HEK293 (cell line): ENCODE data around the gene LYPD3.
A peak's percentile ranks its signal among the peaks of the same experiment; 100 is the strongest.

Experiments used
- GFI1B ChIP-seq: fragments of 450-650 bp; formaldehyde crosslinking; IDR thresholded peaks from 2 replicates; pipeline ENCODE4 v1.5.1; 2016; ENCODE audit warnings: missing biosample characterization, missing genetic modification characterization
- GLIS2 ChIP-seq: fragments of 450-650 bp; formaldehyde crosslinking; IDR thresholded peaks from 2 replicates; pipeline ENCODE4 v1.5.1; 2016; ENCODE audit warnings: missing biosample characterization, missing genetic modification characterization
- KLF1 ChIP-seq: fragments of 450-650 bp; formaldehyde crosslinking; IDR thresholded peaks from 2 replicates; pipeline ENCODE4 v1.5.1; 2016; ENCODE audit warnings: missing biosample characterization, missing genetic modification characterization
- KLF16 ChIP-seq: fragments of 450-650 bp; formaldehyde crosslinking; IDR thresholded peaks from 2 replicates; pipeline ENCODE4 v1.5.1; 2017; ENCODE audit warnings: missing biosample characterization, missing genetic modification characterization
- RBAK ChIP-seq: fragments of 450-650 bp; formaldehyde crosslinking; IDR thresholded peaks from 2 replicates; pipeline ENCODE4 v1.5.1; 2016; ENCODE audit warnings: missing biosample characterization, missing genetic modification characterization
- SALL2 ChIP-seq: fragments of 450-650 bp; formaldehyde crosslinking; IDR thresholded peaks from 2 replicates; pipeline ENCODE4 v1.5.0; 2017; ENCODE audit warnings: missing biosample characterization, mild to moderate bottlenecking, missing genetic modification characterization, borderline replicate concordance
- SCRT1 ChIP-seq: fragments of 450-650 bp; formaldehyde crosslinking; IDR thresholded peaks from 2 replicates; pipeline ENCODE4 v1.5.1; 2016; ENCODE audit warnings: missing biosample characterization, missing genetic modification characterization, borderline replicate concordance
- ZBTB21 ChIP-seq: fragments of 450-650 bp; formaldehyde crosslinking; IDR thresholded peaks from 2 replicates; pipeline ENCODE4 v1.5.1; 2017; ENCODE audit warnings: missing biosample characterization, missing genetic modification characterization
- ZBTB7A ChIP-seq: fragments of 450-650 bp; formaldehyde crosslinking; IDR thresholded peaks from 2 replicates; pipeline ENCODE4 v1.5.1; 2016; ENCODE audit warnings: low read depth, missing biosample characterization, missing genetic modification characterization
- ZFHX2 ChIP-seq: fragments of 450-650 bp; formaldehyde crosslinking; conservative IDR thresholded peaks from 2 replicates; pipeline ENCODE4 v1.5.1; 2016; ENCODE audit warnings: missing biosample characterization, missing genetic modification characterization
- ZNF121 ChIP-seq: fragments of 450-650 bp; formaldehyde crosslinking; IDR thresholded peaks from 2 replicates; pipeline ENCODE4 v1.5.1; 2016; ENCODE audit warnings: missing biosample characterization, missing genetic modification characterization
- ZNF140 ChIP-seq: fragments of 450-650 bp; formaldehyde crosslinking; IDR thresholded peaks from 2 replicates; pipeline ENCODE4 v1.5.1; 2016; ENCODE audit warnings: missing biosample characterization, missing genetic modification characterization
- ZNF16 ChIP-seq: fragments of 450-650 bp; formaldehyde crosslinking; IDR thresholded peaks from 2 replicates; pipeline ENCODE4 v1.5.1; 2016; ENCODE audit warnings: low read depth, missing biosample characterization, missing genetic modification characterization
- ZNF169 ChIP-seq: fragments of 450-650 bp; formaldehyde crosslinking; IDR thresholded peaks from 2 replicates; pipeline ENCODE4 v1.5.1; 2016; ENCODE audit warnings: missing biosample characterization, missing genetic modification characterization
- ZNF174 ChIP-seq: fragments of 450-650 bp; formaldehyde crosslinking; IDR thresholded peaks from 2 replicates; pipeline ENCODE4 v1.5.0; 2017; ENCODE audit warnings: missing biosample characterization, mild to moderate bottlenecking, missing genetic modification characterization
- ZNF184 ChIP-seq: fragments of 450-650 bp; IDR thresholded peaks from 2 replicates; pipeline ENCODE4 v1.5.1; 2018; ENCODE audit warnings: missing biosample characterization, mild to moderate bottlenecking, missing genetic modification characterization
- ZNF214 ChIP-seq: fragments of 450-650 bp; formaldehyde crosslinking; IDR thresholded peaks from 2 replicates; pipeline ENCODE4 v1.5.1; 2017; ENCODE audit warnings: missing biosample characterization, mild to moderate bottlenecking, missing genetic modification characterization, borderline replicate concordance
- ZNF280D ChIP-seq: fragments of 450-650 bp; formaldehyde crosslinking; IDR thresholded peaks from 2 replicates; pipeline ENCODE4 v1.5.1; 2016; ENCODE audit warnings: missing biosample characterization, missing genetic modification characterization
- ZNF324 ChIP-seq: fragments of 450-650 bp; formaldehyde crosslinking; IDR thresholded peaks from 2 replicates; pipeline ENCODE4 v1.5.1; 2016; ENCODE audit warnings: missing biosample characterization, missing genetic modification characterization
- ZNF37A ChIP-seq: fragments of 450-650 bp; IDR thresholded peaks from 2 replicates; pipeline ENCODE4 v1.5.1; 2018; ENCODE audit warnings: missing biosample characterization, missing genetic modification characterization
- ZNF433 ChIP-seq: fragments of 450-650 bp; formaldehyde crosslinking; IDR thresholded peaks from 2 replicates; pipeline ENCODE4 v1.5.1; 2016; ENCODE audit warnings: missing biosample characterization, missing genetic modification characterization, low read depth
- ZNF473 ChIP-seq: fragments of 450-650 bp; formaldehyde crosslinking; IDR thresholded peaks from 2 replicates; pipeline ENCODE4 v1.5.1; 2017; ENCODE audit warnings: missing biosample characterization, missing genetic modification characterization
- ZNF510 ChIP-seq: fragments of 450-650 bp; formaldehyde crosslinking; IDR thresholded peaks from 2 replicates; pipeline ENCODE4 v1.5.1; 2018; ENCODE audit warnings: mild to moderate bottlenecking, missing genetic modification characterization, missing biosample characterization; ENCODE audit not compliant: insufficient replicate concordance
- ZNF555 ChIP-seq: fragments of 450-650 bp; formaldehyde crosslinking; conservative IDR thresholded peaks from 2 replicates; pipeline ENCODE4 v1.5.1; 2017; ENCODE audit warnings: missing biosample characterization, mild to moderate bottlenecking, missing genetic modification characterization, inconsistent platforms
- ZNF623 ChIP-seq: fragments of 450-650 bp; formaldehyde crosslinking; IDR thresholded peaks from 2 replicates; pipeline ENCODE4 v1.5.1; 2016; ENCODE audit warnings: missing biosample characterization, missing genetic modification characterization
- ZNF624 ChIP-seq: fragments of 450-650 bp; formaldehyde crosslinking; IDR thresholded peaks from 2 replicates; pipeline ENCODE4 v1.5.1; 2017; ENCODE audit warnings: missing biosample characterization, missing genetic modification characterization
- ZNF692 ChIP-seq: fragments of 450-650 bp; formaldehyde crosslinking; IDR thresholded peaks from 2 replicates; pipeline ENCODE4 v1.5.1; 2016; ENCODE audit warnings: missing biosample characterization, missing genetic modification characterization
- ZXDB ChIP-seq: fragments of 450-650 bp; formaldehyde crosslinking; IDR thresholded peaks from 2 replicates; pipeline ENCODE4 v1.5.1; 2016; ENCODE audit warnings: missing biosample characterization, missing genetic modification characterization
- TF ChIP-seq, protein P1 (sequence below): fragments of 450-650 bp; formaldehyde crosslinking; IDR thresholded peaks from 2 replicates; pipeline ENCODE4 v1.5.1; 2016; ENCODE audit warnings: missing biosample characterization, missing genetic modification characterization
- TF ChIP-seq, protein P2 (sequence below): fragments of 450-650 bp; formaldehyde crosslinking; IDR thresholded peaks from 2 replicates; pipeline ENCODE4 v1.5.1; 2017; ENCODE audit warnings: missing biosample characterization, missing genetic modification characterization

The LYPD3 gene

DNA sequence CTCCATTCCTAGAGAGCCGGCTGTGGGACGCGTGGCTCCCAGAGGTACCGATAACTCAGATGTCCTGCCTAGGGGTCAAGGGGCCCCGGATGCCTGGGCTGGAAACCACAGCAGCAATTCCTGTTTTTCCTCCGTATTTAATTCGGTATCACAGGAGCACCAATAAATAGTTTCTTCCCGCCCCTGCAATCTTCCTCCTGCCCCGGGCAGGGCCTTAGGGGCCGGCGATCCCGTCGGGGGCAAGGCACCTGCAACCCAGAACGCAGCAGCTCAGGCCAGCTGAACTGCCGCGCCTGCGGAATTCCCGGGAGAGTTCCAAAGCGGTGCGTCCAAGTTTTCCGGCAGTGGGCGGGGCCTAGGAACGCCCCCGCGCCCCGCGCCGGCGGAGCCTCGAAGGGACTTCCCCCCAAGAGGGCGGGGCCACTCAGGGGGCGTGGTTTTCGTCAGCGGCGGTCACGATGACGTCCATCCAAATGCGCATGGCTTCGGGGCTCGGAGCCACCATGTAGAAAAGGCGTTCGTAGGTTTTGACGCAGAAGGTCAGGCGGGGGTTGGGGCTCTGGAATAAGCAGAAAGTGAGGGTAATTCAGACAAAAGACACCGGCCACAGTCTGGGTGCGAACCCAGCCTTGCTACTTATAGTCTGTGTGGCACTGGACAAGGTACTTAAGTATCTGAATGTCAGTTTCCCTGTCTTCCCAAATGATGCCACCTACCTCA, 9.7 kb upstream of the LYPD3 start (continued):
- TF ChIP-seq ZNF214 (no peak), ZNF623 (tag by site-specific recombination) (no peak), ZNF433 (tag by site-specific recombination) (no peak), ZNF624 (tag by site-specific recombination) (no peak), SCRT1 (tag by site-specific recombination) (no peak), GFI1B (tag by site-specific recombination) (no peak), KLF1 (tag by site-specific recombination) (peak; percentile 84), GLIS2 (0 out of 2 replicates have a peak, but pooled peaks have one; percentile 38), ZXDB (tag by site-specific recombination) (peak; percentile 84), RBAK (tag by site-specific recombination) (no peak), ZNF280D (no peak), ZNF37A (tag by site-specific recombination) (no peak), KLF16 (tag by site-specific recombination) (peak; percentile 97), ZNF510 (no peak), ZNF324 (tag by site-specific recombination) (0 out of 2 replicates have a peak, but pooled peaks have one; percentile 41), ZNF121 (tag by site-specific recombination) (no peak), ZNF692 (tag by site-specific recombination) (peak; percentile 58), ZNF16 (tag by site-specific recombination) (no peak), ZNF184 (tag by site-specific recombination) (no peak; the same call in 1 of the 2 replicates), ZBTB7A (no peak; the same call in 1 of the 2 replicates), ZBTB21 (tag by site-specific recombination) (peak; percentile 98), ZNF174 (tag by site-specific recombination) (no peak), SALL2 (tag by site-specific recombination) (no peak), ZNF169 (tag by site-specific recombination) (no peak), ZFHX2 (peak; percentile 95), ZNF473 (tag by site-specific recombination) (no peak), ZNF555 (no peak), ZNF140 (tag by site-specific recombination) (no peak)
- TF ChIP-seq, protein P1, sequence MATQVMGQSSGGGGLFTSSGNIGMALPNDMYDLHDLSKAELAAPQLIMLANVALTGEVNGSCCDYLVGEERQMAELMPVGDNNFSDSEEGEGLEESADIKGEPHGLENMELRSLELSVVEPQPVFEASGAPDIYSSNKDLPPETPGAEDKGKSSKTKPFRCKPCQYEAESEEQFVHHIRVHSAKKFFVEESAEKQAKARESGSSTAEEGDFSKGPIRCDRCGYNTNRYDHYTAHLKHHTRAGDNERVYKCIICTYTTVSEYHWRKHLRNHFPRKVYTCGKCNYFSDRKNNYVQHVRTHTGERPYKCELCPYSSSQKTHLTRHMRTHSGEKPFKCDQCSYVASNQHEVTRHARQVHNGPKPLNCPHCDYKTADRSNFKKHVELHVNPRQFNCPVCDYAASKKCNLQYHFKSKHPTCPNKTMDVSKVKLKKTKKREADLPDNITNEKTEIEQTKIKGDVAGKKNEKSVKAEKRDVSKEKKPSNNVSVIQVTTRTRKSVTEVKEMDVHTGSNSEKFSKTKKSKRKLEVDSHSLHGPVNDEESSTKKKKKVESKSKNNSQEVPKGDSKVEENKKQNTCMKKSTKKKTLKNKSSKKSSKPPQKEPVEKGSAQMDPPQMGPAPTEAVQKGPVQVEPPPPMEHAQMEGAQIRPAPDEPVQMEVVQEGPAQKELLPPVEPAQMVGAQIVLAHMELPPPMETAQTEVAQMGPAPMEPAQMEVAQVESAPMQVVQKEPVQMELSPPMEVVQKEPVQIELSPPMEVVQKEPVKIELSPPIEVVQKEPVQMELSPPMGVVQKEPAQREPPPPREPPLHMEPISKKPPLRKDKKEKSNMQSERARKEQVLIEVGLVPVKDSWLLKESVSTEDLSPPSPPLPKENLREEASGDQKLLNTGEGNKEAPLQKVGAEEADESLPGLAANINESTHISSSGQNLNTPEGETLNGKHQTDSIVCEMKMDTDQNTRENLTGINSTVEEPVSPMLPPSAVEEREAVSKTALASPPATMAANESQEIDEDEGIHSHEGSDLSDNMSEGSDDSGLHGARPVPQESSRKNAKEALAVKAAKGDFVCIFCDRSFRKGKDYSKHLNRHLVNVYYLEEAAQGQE (tag by site-specific recombination) = no peak
- TF ChIP-seq, protein P2, sequence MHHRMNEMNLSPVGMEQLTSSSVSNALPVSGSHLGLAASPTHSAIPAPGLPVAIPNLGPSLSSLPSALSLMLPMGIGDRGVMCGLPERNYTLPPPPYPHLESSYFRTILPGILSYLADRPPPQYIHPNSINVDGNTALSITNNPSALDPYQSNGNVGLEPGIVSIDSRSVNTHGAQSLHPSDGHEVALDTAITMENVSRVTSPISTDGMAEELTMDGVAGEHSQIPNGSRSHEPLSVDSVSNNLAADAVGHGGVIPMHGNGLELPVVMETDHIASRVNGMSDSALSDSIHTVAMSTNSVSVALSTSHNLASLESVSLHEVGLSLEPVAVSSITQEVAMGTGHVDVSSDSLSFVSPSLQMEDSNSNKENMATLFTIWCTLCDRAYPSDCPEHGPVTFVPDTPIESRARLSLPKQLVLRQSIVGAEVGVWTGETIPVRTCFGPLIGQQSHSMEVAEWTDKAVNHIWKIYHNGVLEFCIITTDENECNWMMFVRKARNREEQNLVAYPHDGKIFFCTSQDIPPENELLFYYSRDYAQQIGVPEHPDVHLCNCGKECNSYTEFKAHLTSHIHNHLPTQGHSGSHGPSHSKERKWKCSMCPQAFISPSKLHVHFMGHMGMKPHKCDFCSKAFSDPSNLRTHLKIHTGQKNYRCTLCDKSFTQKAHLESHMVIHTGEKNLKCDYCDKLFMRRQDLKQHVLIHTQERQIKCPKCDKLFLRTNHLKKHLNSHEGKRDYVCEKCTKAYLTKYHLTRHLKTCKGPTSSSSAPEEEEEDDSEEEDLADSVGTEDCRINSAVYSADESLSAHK (tag by site-specific recombination) = peak; percentile 76
